ENCODE results near the gene GPHN. TPM values are rescaled to one million over a fixed set of nuclear protein-coding genes. Genes with fewer than 3 reads are reported as not detected.
"Not testable (repeated sequence)": the region's sequence is repeated elsewhere in the genome, so short reads cannot be mapped to it uniquely, and the experiment has no call there.

GPHN gene
- total RNA-seq, 1 donor from 2014 or later = 11.8 TPM

DNA sequence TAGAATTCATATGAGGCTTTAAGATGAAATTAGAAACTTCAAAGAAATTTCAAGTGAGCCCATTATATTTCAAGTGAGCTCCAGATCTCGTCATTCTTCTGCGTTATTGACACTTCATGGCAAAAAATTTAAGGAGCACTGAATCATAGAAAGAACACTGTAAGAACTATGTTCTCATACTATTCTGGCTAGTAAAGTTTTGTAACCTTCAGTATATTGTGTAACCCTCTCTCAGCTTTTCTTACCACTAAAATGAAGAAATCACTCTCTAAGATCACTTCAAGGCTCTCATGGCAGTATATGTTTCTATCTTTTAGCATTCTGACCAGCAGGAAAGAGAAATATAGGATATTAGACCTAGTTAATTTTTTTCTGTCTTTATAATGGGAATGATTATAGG, 6.3 kb downstream of the GPHN start:
- Histone ChIP-seq H3K4me3 (ENCODE audit: low read depth, low read length) (no peak overlapping the region), H3K27me3 (ENCODE audit: control insufficient read depth, insufficient read depth, low read length) (no peaks in the 10 kb centered on the region), H3K36me3 (ENCODE audit: control insufficient read depth, insufficient read depth, low read length) (no peaks in the 10 kb centered on the region)
- FAIRE-seq (no peak), DNase-seq (ENCODE audit: low read depth) (peak; percentile 58)
- TF ChIP-seq CTCF (IDR thresholded peaks at IDR 0.05; ENCODE audit: insufficient read depth, low read length, severe bottlenecking) = no peak

GRCh38 chr14:66530526-66530925, 22.6 kb downstream of the GPHN start:
- no peak for TF ChIP-seq CTCF (IDR thresholded peaks at IDR 0.05; ENCODE audit: insufficient read depth, low read length, severe bottlenecking)
- no peaks in the 10 kb centered on the region for H3K36me3 ChIP-seq (ENCODE audit: control insufficient read depth, insufficient read depth, low read length)
- peak; percentile 39 for DNase-seq (ENCODE audit: low read depth)
- H3K27me3 ChIP-seq (ENCODE audit: control insufficient read depth, insufficient read depth, low read length) = no peaks in the 10 kb centered on the region
- FAIRE-seq = no peak
- H3K4me3 ChIP-seq (ENCODE audit: low read depth, low read length) = no peak overlapping the region

DNA sequence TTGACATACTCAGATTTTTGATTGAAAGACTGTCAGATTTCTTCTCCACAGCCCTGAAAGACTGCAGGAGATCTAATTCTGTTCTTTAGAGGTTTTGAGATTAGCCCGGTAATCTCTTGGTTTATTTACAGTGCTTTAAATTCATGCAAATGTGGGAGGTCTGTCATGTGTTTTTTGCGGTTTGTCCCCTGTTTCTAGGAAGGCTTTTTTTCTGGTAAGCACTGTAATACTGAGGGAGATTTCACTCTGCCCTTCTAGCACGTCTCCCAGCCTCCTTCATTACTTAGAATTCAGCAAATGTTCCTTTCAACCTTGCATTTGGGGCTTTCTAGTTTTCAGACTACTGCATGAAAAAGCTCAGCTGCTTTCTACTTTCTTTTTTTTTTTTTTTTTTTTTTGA, 31.1 kb downstream of the GPHN start:
- Histone ChIP-seq H3K27me3 (ENCODE audit: control insufficient read depth, insufficient read depth, low read length) (no peaks in the 10 kb centered on the region), H3K4me3 (ENCODE audit: low read depth, low read length) (no peak overlapping the region), H3K36me3 (ENCODE audit: control insufficient read depth, insufficient read depth, low read length) (no peaks in the 10 kb centered on the region)
- no peak for TF ChIP-seq CTCF (IDR thresholded peaks at IDR 0.05; ENCODE audit: insufficient read depth, low read length, severe bottlenecking)
- DNase-seq (ENCODE audit: low read depth) = no peak
- no peak for FAIRE-seq

DNA sequence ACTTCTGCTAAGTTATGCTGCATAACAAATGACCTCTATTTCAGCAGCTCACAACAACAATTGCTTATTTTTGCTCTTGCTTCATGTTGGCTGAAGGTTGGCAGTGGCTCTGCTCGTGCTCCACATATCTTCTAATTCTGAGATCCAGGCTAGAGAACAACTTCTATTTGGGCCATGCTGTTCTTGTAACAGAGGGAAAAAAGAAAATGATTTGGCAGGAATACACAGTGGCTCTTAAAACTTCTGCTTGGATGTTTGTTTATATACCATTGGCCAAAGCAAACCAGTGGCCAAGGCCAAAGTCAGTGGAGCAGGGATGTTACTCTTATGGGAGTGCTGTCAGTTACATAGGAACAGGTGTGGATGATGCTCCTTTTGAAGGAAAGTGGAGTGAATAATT, 32.1 kb downstream of the GPHN start:
- FAIRE-seq = no peak
- TF ChIP-seq CTCF (IDR thresholded peaks at IDR 0.05; ENCODE audit: insufficient read depth, low read length, severe bottlenecking) = no peak
- H3K27me3 ChIP-seq (ENCODE audit: control insufficient read depth, insufficient read depth, low read length) = no peaks in the 10 kb centered on the region

GRCh38 chr14:66541627-66542026, 33.7 kb downstream of the GPHN start:
- TF ChIP-seq CTCF (IDR thresholded peaks at IDR 0.05; ENCODE audit: insufficient read depth, low read length, severe bottlenecking) = no peak
- Histone ChIP-seq H3K27me3 (ENCODE audit: control insufficient read depth, insufficient read depth, low read length) (no peaks in the 10 kb centered on the region), H3K4me3 (ENCODE audit: low read depth, low read length) (no peak overlapping the region), H3K36me3 (ENCODE audit: control insufficient read depth, insufficient read depth, low read length) (no peaks in the 10 kb centered on the region)
- DNase-seq (ENCODE audit: low read depth) (no peak), FAIRE-seq (no peak)

More for the DNA sequence above, 32.1 kb downstream of the GPHN start:
- Histone ChIP-seq H3K4me3 (ENCODE audit: low read depth, low read length) (no peak overlapping the region), H3K36me3 (ENCODE audit: control insufficient read depth, insufficient read depth, low read length) (no peaks in the 10 kb centered on the region)
- DNase-seq (ENCODE audit: low read depth) = no peak

GRCh38 chr14:66543996-66544395, 36.0 kb downstream of the GPHN start:
- DNase-seq (ENCODE audit: low read depth) (no peak), FAIRE-seq (no peak)
- H3K4me3 ChIP-seq (ENCODE audit: low read depth, low read length) = no peak overlapping the region
- H3K36me3 ChIP-seq (ENCODE audit: control insufficient read depth, insufficient read depth, low read length) = no peaks in the 10 kb centered on the region
- no peak for TF ChIP-seq CTCF (IDR thresholded peaks at IDR 0.05; ENCODE audit: insufficient read depth, low read length, severe bottlenecking)
- H3K27me3 ChIP-seq (ENCODE audit: control insufficient read depth, insufficient read depth, low read length) = no peaks in the 10 kb centered on the region

DNA sequence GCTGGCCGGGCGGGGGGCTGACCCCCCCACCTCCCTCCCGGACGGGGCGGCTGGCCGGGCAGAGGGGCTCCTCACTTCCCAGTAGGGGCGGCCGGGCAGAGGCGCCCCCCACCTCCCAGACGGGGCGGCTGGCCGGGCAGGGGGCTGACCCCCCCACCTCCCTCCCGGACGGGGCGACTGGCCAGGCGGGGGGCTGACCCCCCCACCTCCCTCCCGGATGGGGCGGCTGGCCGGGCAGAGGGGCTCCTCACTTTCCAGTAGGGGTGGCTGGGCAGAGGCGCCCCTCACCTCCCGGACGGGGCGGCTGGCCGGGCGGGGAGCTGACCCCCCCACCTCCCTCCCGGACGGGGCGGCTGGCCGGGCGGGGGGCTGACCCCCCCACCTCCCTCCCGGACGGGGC, 37.2 kb downstream of the GPHN start:
- H3K36me3 ChIP-seq (ENCODE audit: control insufficient read depth, insufficient read depth, low read length); DNase-seq (ENCODE audit: low read depth); H3K4me3 ChIP-seq (ENCODE audit: low read depth, low read length); FAIRE-seq; H3K27me3 ChIP-seq (ENCODE audit: control insufficient read depth, insufficient read depth, low read length): not testable (repeated sequence)

- not testable (repeated sequence) for H3K4me3 ChIP-seq (ENCODE audit: low read depth, low read length); H3K27me3 ChIP-seq (ENCODE audit: control insufficient read depth, insufficient read depth, low read length); DNase-seq (ENCODE audit: low read depth); H3K36me3 ChIP-seq (ENCODE audit: control insufficient read depth, insufficient read depth, low read length); FAIRE-seq
Observed at GRCh38 chr14:66545751-66546150, 37.8 kb downstream of the GPHN start.
